GM23248 (cell line): ENCODE measurements around the gene PRPSAP1.

Experiments
- EZH2 ChIP-seq: fragments of 200-600 bp; sonication (generic); IDR thresholded peaks from 2 replicates; pipeline ENCODE4 v1.6.1; 2018; ENCODE audit warnings: antibody characterized with exemption, mild to moderate bottlenecking; ENCODE audit not compliant: insufficient read depth, poor library complexity, severe bottlenecking
- EZH2phosphoT487 ChIP-seq: fragments of 200-600 bp; sonication (generic); IDR thresholded peaks from 2 replicates; pipeline ENCODE4 v1.6.1; 2018; ENCODE audit warnings: antibody characterized with exemption, moderate library complexity, mild to moderate bottlenecking, low read depth; ENCODE audit not compliant: insufficient read depth

DNA sequence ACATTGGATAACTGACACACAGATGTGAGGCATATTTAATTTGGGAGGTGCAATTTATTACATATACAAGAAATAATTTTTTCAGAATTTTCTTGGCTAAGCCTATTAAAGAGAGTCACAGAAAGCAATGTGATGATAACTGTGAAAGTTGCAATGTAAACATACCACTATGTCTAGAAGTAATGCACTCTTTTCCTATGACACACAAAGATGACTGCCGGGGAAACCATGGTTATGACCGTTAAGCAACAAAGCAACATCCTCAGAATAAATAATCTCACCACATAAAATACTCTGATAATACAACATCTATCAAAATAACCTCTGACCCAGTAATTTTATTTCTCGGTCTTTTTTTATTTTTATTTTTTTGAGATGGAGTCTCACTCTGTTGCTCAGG lies 35.1 kb downstream of the PRPSAP1 start:
- TF ChIP-seq EZH2phosphoT487 (no peak), EZH2 (no peak)
